SK-N-MC (cell line): ENCODE data around the gene ACOD1.

ENCODE experiments used
- EZH2 ChIP-seq: fragments of 200-600 bp; sonication (generic); IDR thresholded peaks from one replicate; pipeline ENCODE4 v1.6.1; 2017; ENCODE audit warnings: antibody characterized with exemption
- POLR2AphosphoS5 ChIP-seq: IDR thresholded peaks from 2 replicates; pipeline ENCODE4 v1.6.1; 2012; ENCODE audit warnings: mild to moderate bottlenecking, low read depth, low read length, borderline replicate concordance

DNA sequence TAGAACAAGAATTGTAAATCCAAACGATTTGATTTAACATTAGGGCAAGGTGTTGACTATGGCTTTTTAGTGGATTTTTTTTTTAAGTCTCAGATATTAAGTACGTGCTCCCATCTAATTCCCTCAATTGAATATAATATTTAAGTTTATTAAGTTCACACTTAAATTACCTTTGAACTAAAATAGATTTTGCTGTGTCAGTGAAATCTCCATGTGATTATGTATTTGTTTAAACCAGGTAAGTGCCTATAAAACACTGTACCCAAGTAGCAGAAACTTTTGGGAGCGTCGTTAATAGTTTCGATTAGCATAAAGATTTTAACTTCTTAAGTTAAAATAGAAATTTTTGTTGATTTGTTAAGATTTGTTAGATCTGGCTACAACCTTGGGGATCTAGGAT is 45.2 kb downstream of the ACOD1 start:
- TF ChIP-seq EZH2 = no peak
- TF ChIP-seq POLR2AphosphoS5 = no peak
